OCI-LY1 (cell line): Measurements from ENCODE around the gene DBI.

ENCODE experiments used
- EZH2 ChIP-seq: fragments of 200-600 bp; sonication (generic), shearing (Covaris generic); IDR thresholded peaks from 2 replicates; pipeline ENCODE4 v1.8.0; 2017; ENCODE audit warnings: borderline replicate concordance, mixed run types, mild to moderate bottlenecking, antibody characterized with exemption, low read length, moderate library complexity, mixed read lengths
- TF ChIP-seq, protein P1 (sequence below): fragments of 200-600 bp; sonication (generic), shearing (Covaris generic); IDR thresholded peaks from 2 replicates; pipeline ENCODE4 v1.5.1; 2017; ENCODE audit warnings: mild to moderate bottlenecking, antibody characterized with exemption, low read length, moderate library complexity, mixed read lengths

DNA sequence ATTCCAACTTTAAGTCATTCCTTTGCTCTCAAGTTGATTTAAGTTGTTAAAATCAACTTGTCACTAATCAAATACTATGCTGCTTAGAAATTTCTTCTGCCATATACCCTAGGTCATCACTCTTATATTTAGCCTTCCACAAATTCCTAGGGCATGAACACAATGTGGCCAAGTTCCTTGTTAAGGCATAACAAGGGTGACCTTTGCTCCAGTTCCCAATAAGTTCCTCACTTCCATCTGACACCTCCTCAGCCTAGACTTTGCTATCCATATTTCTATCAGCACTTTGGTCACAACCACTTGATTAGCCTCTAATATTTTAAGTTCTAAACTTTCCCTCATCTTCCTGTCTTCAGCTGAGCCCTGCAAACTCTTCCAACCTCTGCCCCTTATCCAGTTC, 55.0 kb downstream of the DBI start:
- TF ChIP-seq, protein P1, sequence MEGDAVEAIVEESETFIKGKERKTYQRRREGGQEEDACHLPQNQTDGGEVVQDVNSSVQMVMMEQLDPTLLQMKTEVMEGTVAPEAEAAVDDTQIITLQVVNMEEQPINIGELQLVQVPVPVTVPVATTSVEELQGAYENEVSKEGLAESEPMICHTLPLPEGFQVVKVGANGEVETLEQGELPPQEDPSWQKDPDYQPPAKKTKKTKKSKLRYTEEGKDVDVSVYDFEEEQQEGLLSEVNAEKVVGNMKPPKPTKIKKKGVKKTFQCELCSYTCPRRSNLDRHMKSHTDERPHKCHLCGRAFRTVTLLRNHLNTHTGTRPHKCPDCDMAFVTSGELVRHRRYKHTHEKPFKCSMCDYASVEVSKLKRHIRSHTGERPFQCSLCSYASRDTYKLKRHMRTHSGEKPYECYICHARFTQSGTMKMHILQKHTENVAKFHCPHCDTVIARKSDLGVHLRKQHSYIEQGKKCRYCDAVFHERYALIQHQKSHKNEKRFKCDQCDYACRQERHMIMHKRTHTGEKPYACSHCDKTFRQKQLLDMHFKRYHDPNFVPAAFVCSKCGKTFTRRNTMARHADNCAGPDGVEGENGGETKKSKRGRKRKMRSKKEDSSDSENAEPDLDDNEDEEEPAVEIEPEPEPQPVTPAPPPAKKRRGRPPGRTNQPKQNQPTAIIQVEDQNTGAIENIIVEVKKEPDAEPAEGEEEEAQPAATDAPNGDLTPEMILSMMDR = no peak
- TF ChIP-seq EZH2 = no peak
